HCT116 (cell line): ENCODE results near the gene SH2D7. TPM values are rescaled to one million over a fixed set of nuclear protein-coding genes. Genes with fewer than 3 reads are reported as not detected.

Experiments used
- ATAC-seq: fragments of 200-7000 bp; cut with Tn5 transposase; 2 replicates; pipeline ENCODE4 v1.9.1; 2020; ENCODE audit warnings: mild to moderate bottlenecking, moderate library complexity
- BruUV-seq: library from RNA; stranded (reverse); fragments of 400-500 nt; replicated peaks from 2 replicates; lab custom pipeline; 2021; lab: Mats Ljungman, UMichigan
- CTCF ChIA-PET: fragments of 300-600 bp; sonication (Branson Sonifier 250); formaldehyde crosslinking; loops from one replicate; lab custom pipeline; 2021; ENCODE audit warnings: antibody characterized with exemption; lab: Charles Lee
- POLR2A ChIA-PET: fragments of 300-600, 350-600 bp; sonication (Branson Sonifier 250); formaldehyde crosslinking; loops from one replicate; lab custom pipeline; 2021; ENCODE audit warnings: antibody characterized with exemption; lab: Charles Lee
- RAD21 ChIA-PET, 2 experiments: fragments of 300-600 bp; sonication (Branson Sonifier 250); formaldehyde crosslinking; loops; one replicate each; lab custom pipeline; 2023; ENCODE audit warnings: low total read pairs in 2 of 2; ENCODE audit not compliant: uncharacterized antibody in 2 of 2, unreplicated experiment in 2 of 2, low non-redundant PET in 1 of 2; lab: Charles Lee
- DNase-seq: peaks from one replicate; pipeline ENCODE4 v3.0.0-alpha.2; 2010; ENCODE audit warnings: low read depth, low spot score
- H2AFZ ChIP-seq: fragments of 200-600 bp; shearing (Covaris generic), sonication (generic); 2 replicates; pipeline ENCODE4 v1.6.1; 2017; ENCODE audit warnings: low read depth, mixed run types, mixed read lengths, antibody characterized with exemption, low read length; ENCODE audit not compliant: poor library complexity, severe bottlenecking
- H3K27ac ChIP-seq: 2 replicates; pipeline ENCODE4 v1.5.1; 2012; ENCODE audit warnings: low read depth, low read length
- H3K27me3 ChIP-seq: fragments of 200-600 bp; sonication (generic); 2 replicates; pipeline ENCODE4 v1.6.1; 2016; ENCODE audit warnings: mixed run types, low read length, mixed read lengths; ENCODE audit not compliant: insufficient read depth
- H3K36me3 ChIP-seq, 2 experiments: fragments of 200-500 bp in 1 of 2; fragments of 200-600 bp in 1 of 2; sonication (Bioruptor generic) in 1 of 2; sonication (generic) in 1 of 2; 2 replicates each; pipeline versions ENCODE4 v1.5.1 to v1.6.1; 2014 to 2016; ENCODE audit warnings: low read length in 2 of 2, inconsistent platforms in 1 of 2, mixed read lengths in 1 of 2, mixed run types in 1 of 2; ENCODE audit not compliant: insufficient read depth in 2 of 2, control insufficient read depth in 1 of 2
- H3K4me1 ChIP-seq, 2 experiments: fragments of 200-600 bp in 1 of 2; sonication (generic) in 1 of 2; 2 replicates each; pipeline versions ENCODE4 v1.5.1 to v1.6.1; 2012 to 2017; ENCODE audit warnings: low read length in 2 of 2, inconsistent platforms in 1 of 2, mild to moderate bottlenecking in 1 of 2, mixed read lengths in 1 of 2, mixed run types in 1 of 2, moderate library complexity in 1 of 2; ENCODE audit not compliant: insufficient read depth in 2 of 2, control insufficient read depth in 1 of 2
- H3K4me2 ChIP-seq: fragments of 200-600 bp; sonication (generic); 2 replicates; pipeline ENCODE4 v1.6.1; 2017; ENCODE audit warnings: mixed run types, low read length, mixed read lengths
- H3K4me3 ChIP-seq, 2 experiments: fragments of 200-600 bp in 1 of 2; sonication (generic) in 1 of 2; replicated peaks in 1 of 2; 2 replicates each; pipeline ENCODE4 v1.5.1; 2011 to 2016; ENCODE audit warnings: low read length in 2 of 2, control low read depth in 1 of 2, low read depth in 1 of 2, mild to moderate bottlenecking in 1 of 2, mixed read lengths in 1 of 2, mixed run types in 1 of 2
- H3K79me2 ChIP-seq: fragments of 200-600 bp; sonication (generic); 2 replicates; pipeline ENCODE4 v1.6.1; 2017; ENCODE audit warnings: mild to moderate bottlenecking, mixed run types, low read length, moderate library complexity, mixed read lengths; ENCODE audit not compliant: insufficient read depth
- H3K9ac ChIP-seq: fragments of 200-600 bp; sonication (generic); 2 replicates; pipeline ENCODE4 v1.6.1; 2016; ENCODE audit warnings: low read length, mixed read lengths
- H3K9me2 ChIP-seq: fragments of 200-600 bp; sonication (generic), shearing (Covaris generic); 2 replicates; pipeline ENCODE4 v1.6.1; 2017; ENCODE audit warnings: mixed run types, mild to moderate bottlenecking, moderate library complexity; ENCODE audit not compliant: insufficient read depth
- H3K9me3 ChIP-seq, 2 experiments: fragments of 200-500 bp in 1 of 2; fragments of 200-600 bp in 1 of 2; sonication (Bioruptor generic) in 1 of 2; sonication (generic) in 1 of 2; 2 replicates each; pipeline ENCODE4 v1.6.1; 2014 to 2017; ENCODE audit warnings: low read length in 2 of 2, mixed read lengths in 2 of 2, inconsistent platforms in 1 of 2, low read depth in 1 of 2, mild to moderate bottlenecking in 1 of 2, mixed run types in 1 of 2, moderate library complexity in 1 of 2; ENCODE audit not compliant: control insufficient read depth in 1 of 2, insufficient read depth in 1 of 2
- H4K20me1 ChIP-seq: fragments of 200-600 bp; sonication (generic), shearing (Covaris generic); 2 replicates; pipeline ENCODE4 v1.6.1; 2017; ENCODE audit warnings: mixed run types, mild to moderate bottlenecking, moderate library complexity; ENCODE audit not compliant: insufficient read depth
- CBX3 ChIP-seq: IDR thresholded peaks from 2 replicates; pipeline ENCODE4 v1.6.1; 2012; ENCODE audit warnings: low read depth
- SIN3A ChIP-seq: IDR thresholded peaks from 2 replicates; pipeline ENCODE4 v1.6.1; 2012; ENCODE audit warnings: low read depth
- ZNF274 ChIP-seq: fragments of 200-500 bp; sonication (Bioruptor generic); IDR thresholded peaks from 2 replicates; pipeline ENCODE4 v1.6.1; 2014; ENCODE audit warnings: mild to moderate bottlenecking, low read depth, low read length, inconsistent platforms
- intact Hi-C: fragments of 100-400 bp; cut with micrococcal nuclease; formaldehyde crosslinking; loops from 2 replicates; pipeline ENCODE4 v1.10.0; 2022
- total RNA-seq: library from RNA; stranded (reverse); gene quantifications from one replicate; pipeline ENCODE4 v1.2.1, GENCODE V29; 2021; ENCODE audit not compliant: unreplicated experiment
- TF ChIP-seq, protein P1 (sequence below), 3 experiments: fragments of 200-600 bp in 1 of 3; sonication (generic) in 1 of 3; IDR thresholded peaks in 2 of 3; conservative IDR thresholded peaks in 1 of 3; 2 replicates each; pipeline ENCODE4 v1.5.1; 2012 to 2017; ENCODE audit warnings: low read depth in 2 of 3, low read length in 2 of 3, antibody characterized with exemption in 1 of 3, borderline replicate concordance in 1 of 3, control low read depth in 1 of 3, mild to moderate bottlenecking in 1 of 3, mixed read lengths in 1 of 3, mixed run types in 1 of 3, moderate library complexity in 1 of 3; ENCODE audit not compliant: insufficient read depth in 1 of 3

Gene SH2D7
- total RNA-seq, 1 experiment from 2014 or later = not detected

DNA sequence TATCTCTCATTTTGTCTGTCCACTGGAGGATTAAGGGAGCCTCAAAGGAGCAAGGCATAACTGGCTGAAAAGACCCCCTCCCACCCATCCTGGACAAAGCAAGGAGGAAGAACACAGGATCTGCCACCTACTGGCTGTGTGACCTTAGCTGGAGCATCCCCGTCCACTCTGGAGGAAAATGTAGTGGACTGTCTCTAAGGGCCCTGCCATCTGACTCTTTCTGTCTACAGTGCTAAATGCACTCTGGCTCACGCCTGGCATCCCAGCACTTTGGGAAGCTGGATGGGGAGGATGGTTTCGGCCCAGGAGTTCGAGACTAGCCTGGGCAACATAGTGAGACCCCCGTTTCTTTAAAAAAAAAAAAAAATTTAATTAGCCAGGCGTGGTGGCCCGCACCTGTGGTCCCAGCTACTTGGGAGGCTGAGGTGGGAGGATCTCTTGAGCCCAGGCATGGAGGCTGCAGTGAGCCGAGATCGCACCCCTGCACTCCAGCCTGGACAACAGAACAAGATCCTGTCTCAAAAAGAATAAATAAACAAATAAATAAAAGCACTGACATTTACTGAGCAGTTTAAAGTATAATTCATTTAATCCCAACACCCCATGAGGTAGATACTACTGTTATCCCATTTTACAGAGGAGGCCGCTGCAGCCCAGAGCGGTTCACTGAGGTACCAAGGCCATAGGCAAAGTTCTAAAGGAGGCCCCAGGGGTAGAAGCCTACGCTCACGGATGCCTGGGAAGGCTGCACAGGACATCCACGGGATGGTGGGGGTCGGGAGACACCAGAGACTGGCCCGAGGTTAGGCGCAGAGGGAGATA is 15.9 kb upstream of the SH2D7 start:
- H3K27ac ChIP-seq = peak overlapping the region; percentile 76
- ChIA-PET CTCF (interaction anchor here (1.4 kb wide), 1 partner anchor 76 kb away, joined by 4 read pairs; no protein-coding TSS in a partner anchor), POLR2A (no interaction called here), RAD21 (no interaction called here)
- no peaks in the 10 kb centered on the region for H3K9me3 ChIP-seq
- peaks cover 12 to 19% of the 10 kb centered on the region in 2 experiments for H3K4me1 ChIP-seq
- peak overlapping the region; percentile 62 to 81 for H3K4me3 ChIP-seq
- TF ChIP-seq, protein P1, sequence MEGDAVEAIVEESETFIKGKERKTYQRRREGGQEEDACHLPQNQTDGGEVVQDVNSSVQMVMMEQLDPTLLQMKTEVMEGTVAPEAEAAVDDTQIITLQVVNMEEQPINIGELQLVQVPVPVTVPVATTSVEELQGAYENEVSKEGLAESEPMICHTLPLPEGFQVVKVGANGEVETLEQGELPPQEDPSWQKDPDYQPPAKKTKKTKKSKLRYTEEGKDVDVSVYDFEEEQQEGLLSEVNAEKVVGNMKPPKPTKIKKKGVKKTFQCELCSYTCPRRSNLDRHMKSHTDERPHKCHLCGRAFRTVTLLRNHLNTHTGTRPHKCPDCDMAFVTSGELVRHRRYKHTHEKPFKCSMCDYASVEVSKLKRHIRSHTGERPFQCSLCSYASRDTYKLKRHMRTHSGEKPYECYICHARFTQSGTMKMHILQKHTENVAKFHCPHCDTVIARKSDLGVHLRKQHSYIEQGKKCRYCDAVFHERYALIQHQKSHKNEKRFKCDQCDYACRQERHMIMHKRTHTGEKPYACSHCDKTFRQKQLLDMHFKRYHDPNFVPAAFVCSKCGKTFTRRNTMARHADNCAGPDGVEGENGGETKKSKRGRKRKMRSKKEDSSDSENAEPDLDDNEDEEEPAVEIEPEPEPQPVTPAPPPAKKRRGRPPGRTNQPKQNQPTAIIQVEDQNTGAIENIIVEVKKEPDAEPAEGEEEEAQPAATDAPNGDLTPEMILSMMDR (IDR thresholded peaks at IDR 0.05 in 2 of 3, conservative IDR thresholded peaks at IDR 0.05 in 1 of 3; ENCODE audit: borderline replicate concordance in 1 of 3, insufficient read depth in 1 of 3, low read depth in 2 of 3, low read length in 2 of 3) = 0 out of 6 replicates have a peak, but pooled peaks of 2 of the 3 experiments have one; percentile 14 to 16
- no peak for TF ChIP-seq CBX3
- TF ChIP-seq SIN3A = no peak
- no peak for TF ChIP-seq ZNF274
- DNase-seq (no peak), ATAC-seq (peak; percentile 25)
- peak overlapping the region; percentile 60 for H3K9ac ChIP-seq
- H3K9me2 ChIP-seq = no peaks in the 10 kb centered on the region
- no peaks in the 10 kb centered on the region; a peak in 1 of 4 replicates for H3K36me3 ChIP-seq
- no peaks in the 10 kb centered on the region for H3K27me3 ChIP-seq
- peak overlapping the region; percentile 96 for H3K4me2 ChIP-seq
- intact Hi-C loops = no loop called here
- no peak overlapping the region for H2AFZ ChIP-seq
- H3K79me2 ChIP-seq = peaks cover 23% of the 10 kb centered on the region
- H4K20me1 ChIP-seq = peaks cover 3% of the 10 kb centered on the region; the same call in 1 of the 2 replicates
- TSS peak; percentile 40 for BruUV-seq
